ENCODE measurements around the gene RTKN2.
"Not testable (repeated sequence)": the region's sequence is repeated elsewhere in the genome, so short reads cannot be mapped to it uniquely, and the experiment has no call there.

Gene RTKN2

GRCh38 chr10:62268399-62269114 is at the start of gene RTKN2:
Gene RTKN2, minus strand, starts transcription at chr10:62268844. Its CDS starts 234 bp downstream, at chr10:62268610.
- DNase-seq = peak; percentile 74

GRCh38 chr10:62317257-62317656 is 48.6 kb upstream of the RTKN2 start:
- DNase-seq = no peak

- no peak for DNase-seq
These were observed 40.6 kb upstream of the RTKN2 start for GRCh38 chr10:62309254-62309653.

GRCh38 chr10:62308101-62308500 is 39.5 kb upstream of the RTKN2 start:
- no peak for DNase-seq

GRCh38 chr10:62307635-62308034 is 39.0 kb upstream of the RTKN2 start:
- DNase-seq = no peak

- peak; percentile 14 for DNase-seq
These were observed 38.0 kb upstream of the RTKN2 start for GRCh38 chr10:62306663-62307062.

GRCh38 chr10:62305813-62306212 is 37.2 kb upstream of the RTKN2 start:
- peak; percentile 34 for DNase-seq

- no peak for DNase-seq
These were observed 35.3 kb upstream of the RTKN2 start for GRCh38 chr10:62303922-62304321.

- no peak for DNase-seq
These were observed 34.1 kb upstream of the RTKN2 start for GRCh38 chr10:62302760-62303159.

- peak; percentile 12 for DNase-seq
These were observed 29.2 kb upstream of the RTKN2 start for GRCh38 chr10:62297857-62298256.

- DNase-seq = no peak
These were observed 15.6 kb upstream of the RTKN2 start for GRCh38 chr10:62284221-62284620.

- not testable (repeated sequence) for DNase-seq
These were observed 12.7 kb upstream of the RTKN2 start for GRCh38 chr10:62281348-62281747.

GRCh38 chr10:62280392-62280791 is 11.7 kb upstream of the RTKN2 start:
- not testable (repeated sequence) for DNase-seq

- DNase-seq = no peak
These were observed 9.8 kb upstream of the RTKN2 start for GRCh38 chr10:62278441-62278910.

- DNase-seq = no peak
These were observed 9.3 kb upstream of the RTKN2 start for GRCh38 chr10:62277971-62278370.

GRCh38 chr10:62270020-62270419 is 1.4 kb upstream of the RTKN2 start:
- no peak for DNase-seq

GRCh38 chr10:62268027-62268398 is 631 bp downstream of the RTKN2 start:
- DNase-seq = no peak

- no peak for DNase-seq
These were observed 2.0 kb downstream of the RTKN2 start for GRCh38 chr10:62266611-62267010.

GRCh38 chr10:62266147-62266546 is 2.5 kb downstream of the RTKN2 start:
- DNase-seq = no peak

- DNase-seq = peak; percentile 80
These were observed 3.8 kb downstream of the RTKN2 start for GRCh38 chr10:62264702-62265436.

GRCh38 chr10:62264126-62264525 is 4.5 kb downstream of the RTKN2 start:
- DNase-seq = no peak

GRCh38 chr10:62261666-62262065 is 7.0 kb downstream of the RTKN2 start:
- DNase-seq = no peak

GRCh38 chr10:62259998-62260397 is 8.6 kb downstream of the RTKN2 start:
- no peak for DNase-seq

- DNase-seq = no peak
These were observed 9.2 kb downstream of the RTKN2 start for GRCh38 chr10:62259456-62259855.
